WTC11 (cell line): ENCODE measurements around the gene PPTC7. TPM values are rescaled to one million over a fixed set of nuclear protein-coding genes. Genes with fewer than 3 reads are reported as not detected.

Experiments used
- ATAC-seq: fragments of 200-7000 bp; cut with Tn5 transposase; 2 replicates; pipeline ENCODE4 v1.10.0; 2021; ENCODE audit warnings: mild to moderate bottlenecking, moderate library complexity
- CTCF ChIA-PET: fragments of 300-600 bp; sonication (Branson Sonifier 250); formaldehyde crosslinking; loops from one replicate; lab custom pipeline; 2021; ENCODE audit warnings: antibody characterized with exemption; lab: Charles Lee
- POLR2A ChIA-PET: fragments of 350-600 bp; sonication (Branson Sonifier 250); formaldehyde crosslinking; loops from one replicate; lab custom pipeline; 2021; ENCODE audit warnings: antibody characterized with exemption; lab: Charles Lee
- DNase-seq: peaks from one replicate; pipeline ENCODE4 v3.0.0; 2021; ENCODE audit warnings: low spot score
- H3K27ac Mint-ChIP-seq: 2 replicates; pipeline ENCODE4 v1.8.0; 2021; ENCODE audit warnings: mixed read lengths
- H3K27me3 Mint-ChIP-seq: 2 replicates; pipeline ENCODE4 v1.8.0; 2021; ENCODE audit warnings: low read depth, mild to moderate bottlenecking, moderate library complexity, mixed read lengths
- H3K36me3 Mint-ChIP-seq: 2 replicates; pipeline ENCODE4 v1.8.0; 2021; ENCODE audit warnings: mixed read lengths
- H3K4me1 Mint-ChIP-seq: 2 replicates; pipeline ENCODE4 v1.8.0; 2022; ENCODE audit warnings: mixed read lengths
- H3K4me3 Mint-ChIP-seq: 2 replicates; pipeline ENCODE4 v1.8.0; 2021; ENCODE audit warnings: mild to moderate bottlenecking, moderate library complexity, mixed read lengths
- H3K9me3 Mint-ChIP-seq: 2 replicates; pipeline ENCODE4 v1.8.0; 2021; ENCODE audit warnings: mixed read lengths
- ELF4 ChIP-seq: sonication (generic); formaldehyde crosslinking; IDR thresholded peaks from 2 replicates; pipeline ENCODE4 v1.8.1; 2022; ENCODE audit warnings: low read depth, mild to moderate bottlenecking, moderate library complexity, missing genetic modification reagents
- JAZF1 ChIP-seq: fragments of 250-450 bp; sonication (Bioruptor Pico); IDR thresholded peaks from 2 replicates; pipeline ENCODE4 v1.9.0; 2021; ENCODE audit warnings: moderate library complexity, mild to moderate bottlenecking, inconsistent platforms
- MYBL2 ChIP-seq: sonication (generic); formaldehyde crosslinking; IDR thresholded peaks from 2 replicates; pipeline ENCODE4 v1.8.1; 2023; ENCODE audit warnings: mild to moderate bottlenecking, moderate library complexity, missing genetic modification reagents
- PREB ChIP-seq: sonication (generic); formaldehyde crosslinking; IDR thresholded peaks from 2 replicates; pipeline ENCODE4 v1.8.1; 2022; ENCODE audit warnings: mild to moderate bottlenecking, missing genetic modification reagents, moderate library complexity, borderline replicate concordance
- SP1 ChIP-seq: sonication (generic); formaldehyde crosslinking; conservative IDR thresholded peaks from 2 replicates; pipeline ENCODE4 v1.8.1; 2022; ENCODE audit warnings: missing genetic modification reagents
- STAT6 ChIP-seq: sonication (generic); formaldehyde crosslinking; conservative IDR thresholded peaks from 2 replicates; pipeline ENCODE4 v1.8.1; 2023; ENCODE audit warnings: mild to moderate bottlenecking, low read depth, missing genetic modification reagents, moderate library complexity
- ZNF281 ChIP-seq: sonication (generic); formaldehyde crosslinking; IDR thresholded peaks from 2 replicates; pipeline ENCODE4 v1.8.0; 2023; ENCODE audit warnings: mild to moderate bottlenecking, missing genetic modification reagents
- ZNF532 ChIP-seq: fragments of 250-450 bp; sonication (Bioruptor Pico); IDR thresholded peaks from 2 replicates; pipeline ENCODE4 v1.9.0; 2021; ENCODE audit warnings: mild to moderate bottlenecking, borderline replicate concordance
- total RNA-seq: library from RNA; stranded (reverse); gene quantifications from 3 replicates; pipeline ENCODE4 v1.2.3, GENCODE V29; 2021
- TF ChIP-seq, protein P1 (sequence below): sonication (generic); formaldehyde crosslinking; IDR thresholded peaks from 2 replicates; pipeline ENCODE4 v1.8.0; 2023; ENCODE audit warnings: missing genetic modification reagents, mild to moderate bottlenecking, borderline replicate concordance
- TF ChIP-seq, protein P2 (sequence below): sonication (generic); formaldehyde crosslinking; IDR thresholded peaks from 2 replicates; pipeline ENCODE4 v1.8.1; 2023; ENCODE audit warnings: mild to moderate bottlenecking, missing genetic modification reagents, moderate library complexity
- TF ChIP-seq, protein P3 (sequence below): fragments of 250-450 bp; sonication (Bioruptor Pico); IDR thresholded peaks from 2 replicates; pipeline ENCODE4 v1.9.0; 2021; ENCODE audit warnings: mild to moderate bottlenecking

Gene PPTC7
- total RNA-seq, 1 experiment from 2014 or later = 15.6 TPM

DNA sequence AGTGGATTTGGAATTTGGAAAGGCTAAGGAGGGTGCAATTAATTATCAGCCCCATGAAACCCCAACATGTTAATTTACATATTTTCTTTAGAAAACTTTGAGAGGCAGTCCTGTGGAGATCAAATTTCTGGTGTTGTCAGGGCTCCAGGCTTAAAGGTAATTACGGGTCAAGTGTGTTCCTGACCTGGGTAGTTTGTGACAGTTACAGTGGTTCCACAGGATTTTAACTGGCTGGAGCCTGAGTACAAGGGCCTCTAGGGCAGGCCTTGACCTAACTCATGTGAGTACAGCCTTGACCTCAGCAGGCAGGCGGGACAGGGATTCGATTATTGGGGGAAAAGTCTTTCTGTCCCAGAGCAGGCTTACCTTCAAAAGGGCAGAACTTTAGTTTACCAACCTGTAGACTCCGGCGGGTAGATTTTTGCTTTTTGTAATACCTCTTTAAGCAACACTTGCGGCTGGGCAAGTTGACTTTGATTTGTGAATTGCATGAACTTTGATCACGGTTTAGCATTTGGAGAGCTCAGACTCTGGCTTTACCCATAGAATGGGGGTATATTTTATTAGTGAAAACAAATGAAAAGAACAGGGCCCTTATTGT, 8.4 kb upstream of the PPTC7 start:
- H3K36me3 Mint-ChIP-seq = no peaks in the 10 kb centered on the region
- peak overlapping the region; percentile 59; the same call in 1 of the 2 replicates for H3K27ac Mint-ChIP-seq
- ATAC-seq (peak; percentile 69), DNase-seq (no peak)
- TF ChIP-seq, protein P1, sequence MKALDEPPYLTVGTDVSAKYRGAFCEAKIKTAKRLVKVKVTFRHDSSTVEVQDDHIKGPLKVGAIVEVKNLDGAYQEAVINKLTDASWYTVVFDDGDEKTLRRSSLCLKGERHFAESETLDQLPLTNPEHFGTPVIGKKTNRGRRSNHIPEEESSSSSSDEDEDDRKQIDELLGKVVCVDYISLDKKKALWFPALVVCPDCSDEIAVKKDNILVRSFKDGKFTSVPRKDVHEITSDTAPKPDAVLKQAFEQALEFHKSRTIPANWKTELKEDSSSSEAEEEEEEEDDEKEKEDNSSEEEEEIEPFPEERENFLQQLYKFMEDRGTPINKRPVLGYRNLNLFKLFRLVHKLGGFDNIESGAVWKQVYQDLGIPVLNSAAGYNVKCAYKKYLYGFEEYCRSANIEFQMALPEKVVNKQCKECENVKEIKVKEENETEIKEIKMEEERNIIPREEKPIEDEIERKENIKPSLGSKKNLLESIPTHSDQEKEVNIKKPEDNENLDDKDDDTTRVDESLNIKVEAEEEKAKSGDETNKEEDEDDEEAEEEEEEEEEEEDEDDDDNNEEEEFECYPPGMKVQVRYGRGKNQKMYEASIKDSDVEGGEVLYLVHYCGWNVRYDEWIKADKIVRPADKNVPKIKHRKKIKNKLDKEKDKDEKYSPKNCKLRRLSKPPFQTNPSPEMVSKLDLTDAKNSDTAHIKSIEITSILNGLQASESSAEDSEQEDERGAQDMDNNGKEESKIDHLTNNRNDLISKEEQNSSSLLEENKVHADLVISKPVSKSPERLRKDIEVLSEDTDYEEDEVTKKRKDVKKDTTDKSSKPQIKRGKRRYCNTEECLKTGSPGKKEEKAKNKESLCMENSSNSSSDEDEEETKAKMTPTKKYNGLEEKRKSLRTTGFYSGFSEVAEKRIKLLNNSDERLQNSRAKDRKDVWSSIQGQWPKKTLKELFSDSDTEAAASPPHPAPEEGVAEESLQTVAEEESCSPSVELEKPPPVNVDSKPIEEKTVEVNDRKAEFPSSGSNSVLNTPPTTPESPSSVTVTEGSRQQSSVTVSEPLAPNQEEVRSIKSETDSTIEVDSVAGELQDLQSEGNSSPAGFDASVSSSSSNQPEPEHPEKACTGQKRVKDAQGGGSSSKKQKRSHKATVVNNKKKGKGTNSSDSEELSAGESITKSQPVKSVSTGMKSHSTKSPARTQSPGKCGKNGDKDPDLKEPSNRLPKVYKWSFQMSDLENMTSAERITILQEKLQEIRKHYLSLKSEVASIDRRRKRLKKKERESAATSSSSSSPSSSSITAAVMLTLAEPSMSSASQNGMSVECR (CRISPR knock-in tag) = no peak
- TF ChIP-seq MYBL2 (CRISPR knock-in tag) (no peak), SP1 (CRISPR knock-in tag) (no peak), PREB (no peak), ELF4 (CRISPR knock-in tag) (no peak), ZNF532 (CRISPR knock-in tag) (no peak), ZNF281 (no peak), STAT6 (CRISPR knock-in tag) (no peak), JAZF1 (no peak)
- TF ChIP-seq, protein P2, sequence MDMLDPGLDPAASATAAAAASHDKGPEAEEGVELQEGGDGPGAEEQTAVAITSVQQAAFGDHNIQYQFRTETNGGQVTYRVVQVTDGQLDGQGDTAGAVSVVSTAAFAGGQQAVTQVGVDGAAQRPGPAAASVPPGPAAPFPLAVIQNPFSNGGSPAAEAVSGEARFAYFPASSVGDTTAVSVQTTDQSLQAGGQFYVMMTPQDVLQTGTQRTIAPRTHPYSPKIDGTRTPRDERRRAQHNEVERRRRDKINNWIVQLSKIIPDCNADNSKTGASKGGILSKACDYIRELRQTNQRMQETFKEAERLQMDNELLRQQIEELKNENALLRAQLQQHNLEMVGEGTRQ = no peak
- TF ChIP-seq, protein P3, sequence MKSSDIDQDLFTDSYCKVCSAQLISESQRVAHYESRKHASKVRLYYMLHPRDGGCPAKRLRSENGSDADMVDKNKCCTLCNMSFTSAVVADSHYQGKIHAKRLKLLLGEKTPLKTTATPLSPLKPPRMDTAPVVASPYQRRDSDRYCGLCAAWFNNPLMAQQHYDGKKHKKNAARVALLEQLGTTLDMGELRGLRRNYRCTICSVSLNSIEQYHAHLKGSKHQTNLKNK (CRISPR knock-in tag) = no peak
- H3K27me3 Mint-ChIP-seq = no peaks in the 10 kb centered on the region
- H3K4me3 Mint-ChIP-seq = no peak overlapping the region
- no peaks in the 10 kb centered on the region for H3K9me3 Mint-ChIP-seq
- CTCF ChIA-PET = interaction anchor here (0.7 to 1.2 kb wide), 2 partner anchors 123 to 142 kb away, joined by 3 read pairs; partner anchors contain the start of genes ARPC3 and GPN3
- peaks cover 14% of the 10 kb centered on the region for H3K4me1 Mint-ChIP-seq
- POLR2A ChIA-PET = interaction anchor here (0.7 kb wide), 1 partner anchor 399 kb away, joined by 3 read pairs; no protein-coding TSS in a partner anchor
